Muscle layer of duodenum (tissue), 2 donors: ENCODE results near the gene STK32C.

Source experiments
- H3K27ac ChIP-seq: one replicate; pipeline ENCODE4 v1.7.0; 2013; ENCODE audit warnings: mild to moderate bottlenecking, low read length
- H3K27me3 ChIP-seq: one replicate; pipeline ENCODE4 v1.7.0; 2013; ENCODE audit warnings: low read depth, mild to moderate bottlenecking, control low read depth, low read length
- H3K36me3 ChIP-seq, 2 donors: one replicate each; pipeline ENCODE4 v1.7.0; 2013; ENCODE audit warnings: low read length in 2 of 2, control low read depth in 1 of 2, mild to moderate bottlenecking in 1 of 2; ENCODE audit not compliant: insufficient read depth in 2 of 2, control insufficient read depth in 1 of 2
- H3K4me1 ChIP-seq, 2 donors: one replicate each; pipeline ENCODE4 v1.7.0; 2013; ENCODE audit warnings: low read length in 2 of 2, mild to moderate bottlenecking in 2 of 2, control low read depth in 1 of 2, moderate library complexity in 1 of 2; ENCODE audit not compliant: insufficient read depth in 2 of 2, control insufficient read depth in 1 of 2
- H3K4me3 ChIP-seq, 2 donors: one replicate each; pipeline ENCODE4 v1.7.0; 2013; ENCODE audit warnings: low read length in 2 of 2, low read depth in 1 of 2, mild to moderate bottlenecking in 1 of 2
- H3K9me3 ChIP-seq, 2 donors: one replicate each; pipeline ENCODE4 v1.7.0; 2013; ENCODE audit warnings: low read length in 2 of 2, control low read depth in 1 of 2, mild to moderate bottlenecking in 1 of 2; ENCODE audit not compliant: control insufficient read depth in 1 of 2
- donor health status: healthy.

STK32C gene

DNA sequence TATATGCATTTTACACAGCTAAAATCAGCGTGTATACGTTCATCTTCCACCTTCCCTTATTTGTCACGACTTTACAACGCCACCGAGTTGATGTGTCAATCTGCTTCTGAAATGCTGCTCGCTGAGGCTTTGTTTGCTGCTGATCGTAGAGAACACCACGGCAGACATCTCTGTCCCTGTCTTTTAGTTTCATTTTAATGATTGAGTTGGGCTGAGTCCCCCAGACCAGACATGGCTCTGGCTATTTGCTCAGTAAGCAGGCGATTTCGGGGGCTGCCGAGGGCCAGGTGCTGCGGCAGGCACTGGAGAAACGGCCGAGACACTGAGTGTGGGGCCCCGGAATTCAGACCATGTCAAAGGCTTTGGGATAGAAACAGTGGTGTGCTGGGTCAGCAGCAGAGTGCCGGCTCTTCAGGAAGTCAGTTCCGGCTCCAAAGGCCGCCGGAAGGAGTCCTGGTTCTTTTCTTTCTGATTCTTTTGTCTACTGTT lies 29.2 kb upstream of the STK32C start:
- no peaks in the 10 kb centered on the region for H3K9me3 ChIP-seq
- peak overlapping the region; percentile 61 for H3K27ac ChIP-seq
- peaks cover 0 to 11% of the 10 kb centered on the region in 2 donors for H3K4me1 ChIP-seq
- peak overlapping the region; percentile 62 to 70 for H3K4me3 ChIP-seq
- H3K36me3 ChIP-seq, result peaks cover 0 to 4% of the 10 kb centered on the region in 2 donors
- no peaks in the 10 kb centered on the region for H3K27me3 ChIP-seq

DNA sequence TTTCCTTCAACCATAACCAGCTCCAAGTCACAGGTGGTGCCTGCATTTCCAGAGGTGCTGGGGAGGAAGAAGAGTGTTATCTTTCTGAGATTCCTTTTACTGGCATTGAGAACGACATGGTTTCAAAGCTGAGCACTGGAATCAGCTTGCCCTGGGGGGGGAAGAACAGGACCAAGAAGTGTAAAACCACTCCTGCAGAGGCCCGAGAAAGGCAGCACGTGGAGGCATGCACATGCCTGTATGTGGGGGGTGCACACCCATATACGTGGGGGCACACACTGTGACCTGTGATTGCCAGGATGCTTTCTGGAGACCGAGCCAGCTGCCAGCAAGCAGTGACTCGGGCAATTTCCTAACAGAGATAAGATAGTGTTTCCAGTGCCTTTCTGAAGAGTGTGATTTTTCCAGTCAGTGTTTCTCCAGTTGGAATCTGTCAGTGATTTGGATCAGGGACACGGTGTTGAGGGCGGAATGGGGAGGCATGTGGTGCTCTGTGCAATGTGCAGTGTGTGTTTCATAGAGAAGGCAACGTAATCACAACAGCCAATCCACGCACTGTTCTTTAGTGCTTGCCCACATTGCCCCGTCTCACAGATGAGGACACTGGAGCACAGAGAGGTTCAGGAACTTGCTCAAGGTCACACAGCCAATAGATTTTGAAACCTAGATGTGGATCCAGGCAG lies 28.5 kb upstream of the STK32C start:
- peaks cover 0 to 11% of the 10 kb centered on the region in 2 donors for H3K4me1 ChIP-seq
- H3K27me3 ChIP-seq, result no peaks in the 10 kb centered on the region
- H3K36me3 ChIP-seq, result peaks cover 0 to 4% of the 10 kb centered on the region in 2 donors
- H3K9me3 ChIP-seq, result no peaks in the 10 kb centered on the region
- H3K4me3 ChIP-seq, result peak overlapping the region; percentile 62 to 70
- peak overlapping the region; percentile 61 for H3K27ac ChIP-seq

DNA sequence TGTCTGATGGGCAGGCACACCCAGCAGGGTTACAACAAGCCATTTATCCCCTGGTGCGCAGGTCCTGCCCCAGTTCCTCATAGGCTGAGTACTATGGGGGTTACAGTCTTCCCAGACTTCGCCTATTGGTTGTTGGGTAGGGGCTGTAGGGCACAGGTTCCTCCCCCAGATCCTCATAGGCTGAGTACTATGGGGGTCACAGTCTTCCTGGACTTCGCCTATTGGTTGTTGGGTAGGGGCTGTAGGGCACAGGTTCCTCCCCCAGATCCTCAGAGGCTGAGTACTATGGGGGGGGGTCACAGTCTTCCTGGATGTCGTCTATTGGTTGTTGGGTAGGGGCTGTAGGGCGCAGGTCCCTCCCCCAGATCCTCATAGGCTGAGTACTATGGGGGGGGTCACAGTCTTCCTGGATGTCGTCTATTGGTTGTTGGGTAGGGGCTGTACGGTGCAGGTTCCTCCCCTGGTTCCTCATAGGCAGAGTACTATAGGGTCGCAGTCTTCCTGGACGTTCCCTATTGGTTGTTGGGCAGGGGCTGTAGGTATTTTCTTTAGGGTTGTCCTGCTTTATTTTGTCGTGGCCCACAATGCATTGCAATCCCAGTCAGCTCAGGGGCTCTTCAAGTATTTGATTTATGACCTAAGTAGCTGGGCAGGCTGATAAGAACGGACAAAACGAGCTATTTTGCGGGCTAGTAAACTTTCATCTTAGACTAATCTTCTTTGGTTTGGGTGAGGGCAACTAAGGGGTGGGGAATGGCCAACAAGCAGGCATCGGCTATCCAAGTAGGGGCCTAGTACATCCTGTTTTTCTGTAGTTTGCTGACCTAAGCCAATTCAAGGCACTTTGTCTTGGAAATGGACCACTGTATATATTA lies 27.7 kb upstream of the STK32C start:
- Histone ChIP-seq H3K27me3 (no peaks in the 10 kb centered on the region), H3K27ac (no peak overlapping the region), H3K9me3 (no peaks in the 10 kb centered on the region), H3K4me3 (no peak overlapping the region), H3K4me1 (peaks cover 0 to 16% of the 10 kb centered on the region in 2 donors), H3K36me3 (peaks cover 0 to 4% of the 10 kb centered on the region in 2 donors)

DNA sequence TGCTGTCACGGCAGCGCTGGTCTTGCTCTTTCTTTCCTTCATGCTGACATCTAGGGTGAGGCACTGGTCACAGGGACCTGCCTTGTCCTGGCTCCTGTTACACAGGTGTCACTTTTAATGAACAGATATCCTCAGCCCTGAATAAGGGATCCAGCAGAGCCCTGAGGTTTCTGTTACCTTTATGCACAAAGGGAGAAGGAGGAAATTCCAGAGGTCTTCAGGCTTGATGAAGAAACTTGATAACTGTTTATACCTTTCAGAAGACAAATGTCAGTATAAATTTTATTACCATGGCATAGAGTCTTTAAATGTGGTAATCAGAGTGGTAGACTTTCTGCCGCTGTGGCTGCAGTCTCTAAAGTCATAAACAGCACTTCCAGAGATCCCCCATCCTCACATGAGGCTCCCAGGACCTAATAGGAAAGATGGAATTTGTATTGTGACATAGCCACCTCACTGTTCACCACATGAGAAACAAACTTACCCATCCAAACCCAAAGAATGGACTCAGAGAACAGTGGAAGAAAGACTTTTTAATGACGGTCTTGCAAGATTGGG lies 27.0 kb upstream of the STK32C start:
- Histone ChIP-seq H3K27ac (no peak overlapping the region), H3K36me3 (peaks cover 0 to 4% of the 10 kb centered on the region in 2 donors), H3K4me1 (peaks cover 0 to 19% of the 10 kb centered on the region in 2 donors), H3K27me3 (no peaks in the 10 kb centered on the region), H3K9me3 (no peaks in the 10 kb centered on the region), H3K4me3 (no peak overlapping the region)

DNA sequence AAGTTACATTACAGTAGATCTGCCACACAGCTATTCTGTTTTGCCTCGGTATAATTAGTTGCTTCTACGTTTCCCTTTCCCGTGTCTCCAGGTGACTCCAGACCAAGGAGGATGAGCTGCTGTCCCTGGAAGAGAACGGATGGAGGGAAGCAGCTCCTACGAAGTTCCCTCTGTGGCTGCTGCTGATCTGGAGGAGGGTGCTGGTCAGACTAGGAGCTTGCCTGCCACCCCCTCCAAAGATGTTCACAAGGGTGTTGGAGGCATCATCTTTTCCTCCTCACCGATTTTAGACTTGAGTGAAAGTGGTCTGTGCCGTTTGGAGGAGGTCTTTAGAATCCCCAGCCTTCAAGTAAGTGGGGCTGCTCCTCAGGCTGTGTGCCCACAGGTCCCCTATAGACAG lies 25.6 kb upstream of the STK32C start:
- no peaks in the 10 kb centered on the region for H3K36me3 ChIP-seq
- H3K27me3 ChIP-seq, result no peaks in the 10 kb centered on the region
- H3K27ac ChIP-seq, result no peak overlapping the region
- H3K4me1 ChIP-seq, result peaks cover 0 to 19% of the 10 kb centered on the region in 2 donors
- no peak overlapping the region for H3K4me3 ChIP-seq
- no peaks in the 10 kb centered on the region for H3K9me3 ChIP-seq

DNA sequence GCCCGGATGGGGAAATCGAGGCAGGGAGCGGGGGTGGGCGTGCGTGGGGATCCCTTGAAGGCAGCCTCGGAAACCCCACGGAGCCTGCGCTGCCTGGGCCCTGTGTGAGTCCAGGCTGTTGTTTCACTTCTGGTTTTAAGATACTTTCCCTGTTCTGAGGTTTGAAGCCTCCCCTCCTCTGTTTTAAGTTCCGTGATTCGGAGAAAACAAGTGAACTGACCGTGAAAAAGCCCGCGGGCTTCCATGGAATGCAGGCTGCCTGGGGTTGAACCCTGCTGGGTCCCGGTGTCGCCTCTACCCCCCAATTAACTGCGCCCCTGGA lies 24.6 kb upstream of the STK32C start:
- peak overlapping the region; percentile 74 to 78 for H3K4me3 ChIP-seq
- peak overlapping the region; percentile 67 for H3K27ac ChIP-seq
- no peaks in the 10 kb centered on the region for H3K36me3 ChIP-seq
- no peaks in the 10 kb centered on the region for H3K9me3 ChIP-seq
- peaks cover 0 to 15% of the 10 kb centered on the region in 2 donors for H3K4me1 ChIP-seq
- no peaks in the 10 kb centered on the region for H3K27me3 ChIP-seq

DNA sequence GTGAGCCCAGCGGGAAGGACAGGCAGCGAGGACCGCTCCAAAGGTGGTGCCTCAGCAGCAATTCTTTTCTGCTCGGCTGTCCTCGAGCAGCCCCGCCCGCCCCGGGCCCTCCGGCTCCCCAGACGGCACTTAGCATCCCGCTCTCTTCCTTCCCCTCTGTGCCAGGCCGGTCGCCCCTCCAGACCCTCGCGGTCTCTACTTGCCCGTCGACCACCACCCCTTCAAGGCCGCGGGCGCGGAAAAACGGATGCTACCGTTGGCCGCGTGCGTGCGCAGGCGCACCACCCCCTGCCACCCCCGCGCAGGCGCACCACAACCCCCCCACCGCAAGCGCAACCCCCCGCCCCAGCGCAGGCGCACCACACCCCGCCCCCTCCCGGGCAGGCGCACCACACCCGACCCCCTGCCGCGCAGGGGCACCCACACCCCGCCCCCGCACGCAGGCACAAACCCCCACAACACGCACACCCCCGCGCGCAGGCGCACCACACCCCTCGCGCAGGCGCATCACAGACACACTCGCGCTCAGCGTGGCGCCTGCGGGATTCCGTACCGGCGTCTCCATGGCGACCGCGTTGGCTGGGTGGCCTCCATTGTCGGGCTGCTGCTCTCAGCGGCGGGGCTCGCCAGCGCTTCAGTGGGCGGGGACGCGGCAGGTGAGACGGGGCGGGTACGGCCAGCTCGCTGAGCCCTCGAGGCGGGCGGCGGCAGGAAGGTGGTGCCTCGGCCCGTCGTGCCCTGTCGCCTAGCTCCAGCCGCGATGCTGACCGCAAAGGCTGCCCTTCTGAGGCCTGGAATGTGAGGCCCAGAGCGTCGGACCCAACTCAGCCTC lies 24.1 kb upstream of the STK32C start, which contains the start of gene LRRC27:
LRRC27 (plus strand) TSS at position 593 of the 832 bp plus-strand sequence. CDS start 1,332 bp downstream, outside the sequence.
- Histone ChIP-seq H3K4me1 (peaks cover 0 to 15% of the 10 kb centered on the region in 2 donors), H3K36me3 (peaks cover 0 to 1% of the 10 kb centered on the region in 2 donors), H3K27ac (peak within 1 kb of the TSS; percentile 72), H3K4me3 (peak within 1 kb of the TSS; percentile 78 to 89), H3K27me3 (no peaks in the 10 kb centered on the region), H3K9me3 (no peaks in the 10 kb centered on the region)

DNA sequence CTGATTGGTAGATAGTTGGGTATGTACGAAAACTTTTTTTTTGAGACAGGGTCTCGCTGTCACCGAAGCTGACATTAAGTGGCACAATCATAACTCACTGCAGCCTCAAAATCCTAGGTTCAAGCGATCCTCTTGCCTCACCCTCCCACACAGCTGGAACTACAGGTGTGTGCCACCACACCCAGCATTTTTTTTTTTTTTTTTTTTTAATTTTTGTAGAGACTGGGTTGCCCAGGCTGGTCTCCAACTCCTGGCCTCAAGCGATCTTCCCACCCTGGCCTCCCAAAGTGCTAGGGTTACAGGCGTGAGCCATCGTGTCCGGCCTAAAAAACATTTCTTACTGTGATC lies 22.7 kb upstream of the STK32C start:
- H3K4me1 ChIP-seq, result peaks cover 0 to 15% of the 10 kb centered on the region in 2 donors
- peaks cover 0 to 7% of the 10 kb centered on the region in 2 donors for H3K36me3 ChIP-seq
- H3K4me3 ChIP-seq, result peak overlapping the region; percentile 54 to 78
- H3K27ac ChIP-seq, result peak overlapping the region; percentile 29
- H3K9me3 ChIP-seq, result no peaks in the 10 kb centered on the region
- no peaks in the 10 kb centered on the region for H3K27me3 ChIP-seq

DNA sequence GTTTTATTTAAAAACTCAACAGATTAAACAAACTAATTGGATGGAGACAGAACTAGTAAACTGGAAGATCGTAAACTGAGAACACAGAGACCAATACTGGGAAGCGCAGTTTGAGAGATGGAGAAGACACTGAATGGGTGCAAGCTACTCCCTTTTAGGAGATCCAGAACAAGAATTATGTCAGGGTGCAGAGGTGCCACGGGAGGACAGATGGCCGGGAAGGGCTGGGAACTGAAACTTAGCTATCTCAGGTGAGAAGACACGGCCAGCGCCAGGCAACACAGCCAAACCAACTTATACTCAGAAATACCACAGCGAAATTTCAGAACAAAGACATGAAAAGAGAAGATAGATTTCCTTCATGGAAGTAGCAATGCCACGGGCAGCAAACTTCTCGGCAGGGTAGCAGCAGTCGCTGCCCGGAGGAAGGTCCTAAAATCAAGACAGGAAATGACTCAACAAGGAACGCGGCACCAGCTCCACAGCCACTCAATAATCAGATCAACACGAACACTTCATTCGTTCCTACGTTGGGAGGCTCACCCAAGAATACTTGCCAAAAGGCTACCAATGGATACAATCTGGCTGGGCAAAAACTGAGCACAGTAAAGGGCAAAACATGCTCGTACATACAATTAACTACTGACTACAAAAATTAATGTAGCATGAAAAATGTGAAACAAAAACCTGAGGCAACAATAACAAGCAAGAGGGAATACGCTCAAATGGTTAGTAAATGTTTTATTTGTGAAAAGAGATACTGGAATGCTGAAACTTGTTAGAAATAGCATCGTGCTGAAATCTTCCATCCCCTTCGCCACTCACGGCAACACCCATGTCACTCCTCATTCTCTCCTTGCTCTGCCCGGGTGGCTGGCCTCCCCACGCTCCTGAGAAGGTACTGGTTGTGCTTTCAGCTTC lies 22.1 kb upstream of the STK32C start:
- peak overlapping the region; percentile 29 for H3K27ac ChIP-seq
- peak overlapping the region; percentile 54 to 78 for H3K4me3 ChIP-seq
- H3K27me3 ChIP-seq, result no peaks in the 10 kb centered on the region
- H3K4me1 ChIP-seq, result peaks cover 0 to 15% of the 10 kb centered on the region in 2 donors
- H3K9me3 ChIP-seq, result no peaks in the 10 kb centered on the region
- H3K36me3 ChIP-seq, result peaks cover 0 to 7% of the 10 kb centered on the region in 2 donors

DNA sequence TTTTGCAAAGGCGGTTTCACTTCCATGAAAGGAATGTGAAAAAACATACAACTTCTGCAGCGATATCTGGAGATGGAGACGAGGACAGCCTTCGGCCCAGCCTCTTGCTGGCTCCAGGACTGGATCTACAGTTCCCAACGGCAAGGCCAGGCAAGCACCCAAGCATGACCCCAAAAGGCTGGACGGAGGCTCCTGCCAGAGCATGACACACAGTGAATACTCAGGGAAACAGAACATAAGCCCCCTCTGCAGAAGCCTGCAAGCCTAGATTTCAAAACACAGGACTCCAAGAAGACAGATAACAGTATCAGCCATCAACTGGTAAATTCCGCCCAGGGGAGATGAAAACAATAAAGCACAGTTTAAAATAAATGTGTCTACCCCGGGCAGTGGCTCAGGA lies 21.0 kb upstream of the STK32C start:
- H3K4me1 ChIP-seq, result peaks cover 0 to 15% of the 10 kb centered on the region in 2 donors
- H3K27me3 ChIP-seq, result no peaks in the 10 kb centered on the region
- H3K27ac ChIP-seq, result no peak overlapping the region
- H3K9me3 ChIP-seq, result no peaks in the 10 kb centered on the region
- H3K36me3 ChIP-seq, result peaks cover 0 to 11% of the 10 kb centered on the region in 2 donors
- no peak overlapping the region for H3K4me3 ChIP-seq
